A549 (cell line): Measurements from ENCODE around the gene GNGT2.

Source experiments
- CEBPB ChIP-seq, 2 experiments: fragments of >200 bp in 1 of 2; sonication (Bioruptor Twin) in 1 of 2; formaldehyde crosslinking in 1 of 2; IDR thresholded peaks; 2 replicates each; pipeline ENCODE4 v1.6.1; 2012 to 2016
- CHD2 ChIP-seq: fragments of 150-350 bp; IDR thresholded peaks from 2 replicates; pipeline ENCODE4 v1.6.1; 2014; ENCODE audit warnings: low read length; ENCODE audit not compliant: partially characterized antibody
- ELK1 ChIP-seq: fragments of 150-350 bp; IDR thresholded peaks from 2 replicates; pipeline ENCODE4 v1.6.1; 2014; ENCODE audit warnings: low read depth, mild to moderate bottlenecking, low read length
- EP300 ChIP-seq, 2 experiments: fragments of >200 bp; sonication (Bioruptor Twin); formaldehyde crosslinking; IDR thresholded peaks; 2 replicates in 1 of 2; 3 replicates in 1 of 2; pipeline ENCODE4 v1.6.1; 2016 to 2017
- HMGXB4 ChIP-seq: fragments of 250-450 bp; sonication (Bioruptor Pico); IDR thresholded peaks from 2 replicates; pipeline ENCODE4 v1.5.0; 2021; ENCODE audit warnings: mild to moderate bottlenecking, moderate library complexity, borderline replicate concordance
- MYC ChIP-seq: IDR thresholded peaks from 2 replicates; pipeline ENCODE4 v1.6.1; 2012; ENCODE audit warnings: mild to moderate bottlenecking, inconsistent platforms, low read length, improper control_type of control experiment, borderline replicate concordance
- POLR2A ChIP-seq: IDR thresholded peaks from 2 replicates; pipeline ENCODE4 v1.6.1; 2012; ENCODE audit warnings: mild to moderate bottlenecking, low read length
- RCOR1 ChIP-seq: fragments of 150-350 bp; IDR thresholded peaks from 2 replicates; pipeline ENCODE4 v1.6.1; 2014; ENCODE audit warnings: antibody characterized with exemption, low read length, low read depth
- ZSCAN20 ChIP-seq: fragments of 250-450 bp; sonication (Bioruptor Pico); IDR thresholded peaks from 2 replicates; pipeline ENCODE4 v1.8.0; 2022; ENCODE audit warnings: mild to moderate bottlenecking, moderate library complexity
- TF ChIP-seq, protein P1 (sequence below): fragments of >200 bp; sonication (Bioruptor Twin); formaldehyde crosslinking; IDR thresholded peaks from 3 replicates; pipeline ENCODE4 v1.5.1; 2016

GRCh38 chr17:49242813-49243212 is 32.4 kb upstream of the GNGT2 start:
- TF ChIP-seq, protein P1, sequence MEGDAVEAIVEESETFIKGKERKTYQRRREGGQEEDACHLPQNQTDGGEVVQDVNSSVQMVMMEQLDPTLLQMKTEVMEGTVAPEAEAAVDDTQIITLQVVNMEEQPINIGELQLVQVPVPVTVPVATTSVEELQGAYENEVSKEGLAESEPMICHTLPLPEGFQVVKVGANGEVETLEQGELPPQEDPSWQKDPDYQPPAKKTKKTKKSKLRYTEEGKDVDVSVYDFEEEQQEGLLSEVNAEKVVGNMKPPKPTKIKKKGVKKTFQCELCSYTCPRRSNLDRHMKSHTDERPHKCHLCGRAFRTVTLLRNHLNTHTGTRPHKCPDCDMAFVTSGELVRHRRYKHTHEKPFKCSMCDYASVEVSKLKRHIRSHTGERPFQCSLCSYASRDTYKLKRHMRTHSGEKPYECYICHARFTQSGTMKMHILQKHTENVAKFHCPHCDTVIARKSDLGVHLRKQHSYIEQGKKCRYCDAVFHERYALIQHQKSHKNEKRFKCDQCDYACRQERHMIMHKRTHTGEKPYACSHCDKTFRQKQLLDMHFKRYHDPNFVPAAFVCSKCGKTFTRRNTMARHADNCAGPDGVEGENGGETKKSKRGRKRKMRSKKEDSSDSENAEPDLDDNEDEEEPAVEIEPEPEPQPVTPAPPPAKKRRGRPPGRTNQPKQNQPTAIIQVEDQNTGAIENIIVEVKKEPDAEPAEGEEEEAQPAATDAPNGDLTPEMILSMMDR, result no peak
- TF ChIP-seq EP300 (IDR thresholded peaks at IDR 0.05) (no peak), RCOR1 (no peak), POLR2A (no peak), CHD2 (no peak), ELK1 (no peak), CEBPB (IDR thresholded peaks at IDR 0.05) (no peak), MYC (no peak), HMGXB4 (CRISPR knock-in tag) (no peak), ZSCAN20 (no peak)
